Epithelial cell of proximal tubule (primary cell): ENCODE results near the gene NR3C2. TPM values are rescaled to one million over a fixed set of nuclear protein-coding genes. Genes with fewer than 3 reads are reported as not detected.
"Not testable (repeated sequence)": the region's sequence is repeated elsewhere in the genome, so short reads cannot be mapped to it uniquely, and the experiment has no call there.

Experiments
- DNase-seq: peaks from one replicate; pipeline ENCODE4 v3.0.0-alpha.2; 2011; ENCODE audit warnings: low read depth
- H3K4me3 ChIP-seq: 2 replicates; pipeline ENCODE4 v1.5.1; 2011; ENCODE audit warnings: low read depth, mild to moderate bottlenecking, low read length
- total RNA-seq: library from RNA; depleted of rRNA; stranded (reverse); fragments of >200 nt; gene quantifications from 2 replicates; pipeline ENCODE4 v1.2.3, GENCODE V29; 2015
- TF ChIP-seq, protein P1 (sequence below): conservative IDR thresholded peaks from 2 replicates; pipeline ENCODE4 v1.5.1; 2012; ENCODE audit warnings: low read depth, mild to moderate bottlenecking, low read length

The NR3C2 gene
- total RNA-seq, 1 donor from 2014 or later: 0.98 TPM

DNA sequence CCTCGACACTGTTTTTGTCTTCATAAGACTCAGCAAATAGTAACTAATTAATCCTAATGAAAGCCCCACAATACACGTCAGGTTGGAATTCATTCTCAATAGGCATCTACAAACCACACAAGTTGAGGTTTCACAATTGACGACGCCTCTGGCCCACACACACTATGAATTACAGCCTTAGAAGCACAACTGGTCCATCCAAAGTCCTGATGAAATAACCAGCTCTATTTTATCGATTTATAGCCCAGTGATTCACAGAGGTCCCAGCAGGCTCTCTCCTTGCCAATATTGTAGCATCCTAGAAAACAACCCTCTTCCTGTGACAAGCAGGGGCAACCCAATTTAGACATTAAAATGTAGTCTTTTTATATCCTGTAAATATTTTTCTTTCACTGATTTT, 112.1 kb downstream of the NR3C2 start:
- TF ChIP-seq, protein P1, sequence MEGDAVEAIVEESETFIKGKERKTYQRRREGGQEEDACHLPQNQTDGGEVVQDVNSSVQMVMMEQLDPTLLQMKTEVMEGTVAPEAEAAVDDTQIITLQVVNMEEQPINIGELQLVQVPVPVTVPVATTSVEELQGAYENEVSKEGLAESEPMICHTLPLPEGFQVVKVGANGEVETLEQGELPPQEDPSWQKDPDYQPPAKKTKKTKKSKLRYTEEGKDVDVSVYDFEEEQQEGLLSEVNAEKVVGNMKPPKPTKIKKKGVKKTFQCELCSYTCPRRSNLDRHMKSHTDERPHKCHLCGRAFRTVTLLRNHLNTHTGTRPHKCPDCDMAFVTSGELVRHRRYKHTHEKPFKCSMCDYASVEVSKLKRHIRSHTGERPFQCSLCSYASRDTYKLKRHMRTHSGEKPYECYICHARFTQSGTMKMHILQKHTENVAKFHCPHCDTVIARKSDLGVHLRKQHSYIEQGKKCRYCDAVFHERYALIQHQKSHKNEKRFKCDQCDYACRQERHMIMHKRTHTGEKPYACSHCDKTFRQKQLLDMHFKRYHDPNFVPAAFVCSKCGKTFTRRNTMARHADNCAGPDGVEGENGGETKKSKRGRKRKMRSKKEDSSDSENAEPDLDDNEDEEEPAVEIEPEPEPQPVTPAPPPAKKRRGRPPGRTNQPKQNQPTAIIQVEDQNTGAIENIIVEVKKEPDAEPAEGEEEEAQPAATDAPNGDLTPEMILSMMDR: no peak
- H3K4me3 ChIP-seq: no peak overlapping the region
- DNase-seq: no peak

DNA sequence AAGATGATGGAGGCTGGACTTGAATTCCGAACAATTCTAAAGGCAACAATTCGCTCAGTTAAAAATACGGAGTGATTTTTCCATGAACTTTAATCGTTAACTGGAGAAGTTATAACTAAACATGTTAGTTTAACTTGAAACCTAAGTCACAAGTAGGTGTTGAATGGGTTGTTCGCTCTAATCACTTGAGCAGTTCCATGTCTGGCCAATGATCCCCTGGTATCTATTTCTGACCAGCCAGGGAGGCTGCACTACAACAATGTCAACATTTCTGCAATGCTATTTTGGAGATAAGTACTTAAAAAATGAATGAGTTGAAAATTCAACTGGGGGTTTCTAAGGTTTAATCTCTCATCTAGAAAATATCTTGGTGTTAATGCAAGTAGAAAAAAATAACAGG, 112.5 kb downstream of the NR3C2 start:
- no peak overlapping the region for H3K4me3 ChIP-seq
- no peak for DNase-seq
- TF ChIP-seq, protein P1: no peak

- no peak overlapping the region for H3K4me3 ChIP-seq
- DNase-seq: no peak
- TF ChIP-seq, protein P1: no peak
These were observed 114.5 kb downstream of the NR3C2 start for GRCh38 chr4:148327683-148328082.

DNA sequence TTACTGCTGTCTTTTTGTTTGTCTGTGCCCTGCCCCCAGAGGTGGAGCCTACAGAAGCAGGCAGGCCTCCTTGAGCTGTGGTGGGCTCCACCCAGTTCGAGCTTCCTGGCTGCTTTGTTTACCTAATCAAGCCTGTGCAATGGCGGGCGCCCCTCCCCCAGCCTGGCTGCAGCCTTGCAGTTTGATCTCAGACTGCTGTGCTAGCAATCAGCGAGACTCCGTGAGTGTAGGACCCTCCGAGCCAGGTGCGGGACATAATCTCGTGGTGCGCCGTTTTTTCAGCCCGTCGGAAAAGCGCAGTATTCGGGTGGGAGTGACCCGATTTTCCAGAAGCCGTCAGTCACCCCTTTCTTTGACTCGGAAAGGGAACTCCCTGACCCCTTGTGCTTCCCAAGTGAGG, 118.9 kb downstream of the NR3C2 start:
- not testable (repeated sequence) for DNase-seq, H3K4me3 ChIP-seq

- DNase-seq: no peak
- TF ChIP-seq, protein P1: no peak
- H3K4me3 ChIP-seq: no peak overlapping the region
These were observed 127.2 kb downstream of the NR3C2 start for GRCh38 chr4:148315049-148315448.

- H3K4me3 ChIP-seq: no peak overlapping the region
- DNase-seq: no peak
- TF ChIP-seq, protein P1: no peak
These were observed 129.2 kb downstream of the NR3C2 start for GRCh38 chr4:148312956-148313490.

- TF ChIP-seq, protein P1: no peak
- H3K4me3 ChIP-seq: no peak overlapping the region
- DNase-seq: no peak
These were observed 130.7 kb downstream of the NR3C2 start for GRCh38 chr4:148311526-148311925.
